ENCODE data around the gene EPS8L3. TPM values are rescaled to one million over a fixed set of nuclear protein-coding genes. Genes with fewer than 3 reads are reported as not detected.

Gene EPS8L3
- total RNA-seq, 1 donor = not detected

DNA sequence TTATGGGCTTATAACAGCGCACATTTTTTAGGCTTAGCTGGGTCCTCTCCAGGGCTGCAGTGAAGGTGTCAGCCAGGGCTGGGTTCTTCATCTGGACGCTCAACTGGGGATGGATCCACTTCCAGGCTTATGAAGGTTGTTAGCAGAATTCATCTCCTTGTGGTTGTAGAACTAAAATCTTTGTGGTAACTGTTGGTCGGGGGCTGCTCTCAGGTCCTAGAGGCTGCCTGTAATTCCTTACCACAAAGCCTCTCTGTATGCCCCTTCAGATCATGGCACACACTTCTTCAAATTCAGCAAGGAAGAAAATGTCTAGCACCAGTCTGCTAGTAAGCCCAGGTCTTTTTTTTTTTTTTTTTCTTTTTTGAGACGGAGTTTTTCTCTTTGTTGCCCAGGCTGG lies 40.9 kb upstream of the EPS8L3 start:
- H3K4me1 ChIP-seq (ENCODE audit: insufficient read depth, low read length) = peaks cover 32% of the 10 kb centered on the region
- H3K4me3 ChIP-seq (ENCODE audit: insufficient read depth, low read length) = no peak overlapping the region
- TF ChIP-seq, protein P1, sequence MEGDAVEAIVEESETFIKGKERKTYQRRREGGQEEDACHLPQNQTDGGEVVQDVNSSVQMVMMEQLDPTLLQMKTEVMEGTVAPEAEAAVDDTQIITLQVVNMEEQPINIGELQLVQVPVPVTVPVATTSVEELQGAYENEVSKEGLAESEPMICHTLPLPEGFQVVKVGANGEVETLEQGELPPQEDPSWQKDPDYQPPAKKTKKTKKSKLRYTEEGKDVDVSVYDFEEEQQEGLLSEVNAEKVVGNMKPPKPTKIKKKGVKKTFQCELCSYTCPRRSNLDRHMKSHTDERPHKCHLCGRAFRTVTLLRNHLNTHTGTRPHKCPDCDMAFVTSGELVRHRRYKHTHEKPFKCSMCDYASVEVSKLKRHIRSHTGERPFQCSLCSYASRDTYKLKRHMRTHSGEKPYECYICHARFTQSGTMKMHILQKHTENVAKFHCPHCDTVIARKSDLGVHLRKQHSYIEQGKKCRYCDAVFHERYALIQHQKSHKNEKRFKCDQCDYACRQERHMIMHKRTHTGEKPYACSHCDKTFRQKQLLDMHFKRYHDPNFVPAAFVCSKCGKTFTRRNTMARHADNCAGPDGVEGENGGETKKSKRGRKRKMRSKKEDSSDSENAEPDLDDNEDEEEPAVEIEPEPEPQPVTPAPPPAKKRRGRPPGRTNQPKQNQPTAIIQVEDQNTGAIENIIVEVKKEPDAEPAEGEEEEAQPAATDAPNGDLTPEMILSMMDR (IDR thresholded peaks at IDR 0.05; ENCODE audit: extremely low read depth, low read depth, low read length) = no peak

DNA sequence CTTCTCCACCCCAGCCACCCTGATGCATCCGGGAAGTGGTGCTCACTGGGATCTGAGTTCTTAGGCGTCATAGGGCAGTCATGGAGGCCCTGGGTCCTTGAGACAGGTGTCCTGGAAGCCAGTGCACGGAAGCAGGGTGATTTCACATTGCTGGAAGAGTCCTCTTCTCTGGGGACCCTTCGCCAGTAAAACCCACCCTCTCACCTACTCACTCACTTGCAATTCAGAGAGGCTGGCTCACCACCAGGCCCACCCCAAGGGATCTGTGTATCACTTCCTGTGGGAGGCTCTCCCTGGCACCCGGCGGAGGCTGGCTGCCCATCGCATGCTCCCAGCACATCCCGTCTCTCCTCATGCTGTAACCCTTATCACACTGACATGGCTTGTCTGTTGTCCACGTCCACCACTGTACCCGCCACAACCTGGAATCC lies 40.2 kb upstream of the EPS8L3 start:
- DNase-seq (ENCODE audit: insufficient read length, low spot score, missing footprints) = peak; percentile 92
- peaks cover 32% of the 10 kb centered on the region for H3K4me1 ChIP-seq (ENCODE audit: insufficient read depth, low read length)
- peak overlapping the region; percentile 47 for H3K27ac ChIP-seq (ENCODE audit: low read depth, low read length)

More for the DNA sequence above, 40.9 kb upstream of the EPS8L3 start:
- Histone ChIP-seq H3K4me2 (ENCODE audit: insufficient read depth, low read length) (no peak overlapping the region), H2AFZ (ENCODE audit: low read length) (no peak overlapping the region), H3K9me3 (ENCODE audit: low read depth, low read length) (no peaks in the 10 kb centered on the region), H3K36me3 (ENCODE audit: insufficient read depth, low read length) (no peaks in the 10 kb centered on the region), H3K27ac (ENCODE audit: low read depth, low read length) (no peak overlapping the region), H3K79me2 (ENCODE audit: insufficient read depth, low read length) (no peaks in the 10 kb centered on the region), H4K20me1 (ENCODE audit: insufficient read depth, low read length) (no peaks in the 10 kb centered on the region), H3K27me3 (ENCODE audit: insufficient read depth, low read length) (no peaks in the 10 kb centered on the region)
- no peak for DNase-seq (ENCODE audit: insufficient read length, low spot score, missing footprints)

DNA sequence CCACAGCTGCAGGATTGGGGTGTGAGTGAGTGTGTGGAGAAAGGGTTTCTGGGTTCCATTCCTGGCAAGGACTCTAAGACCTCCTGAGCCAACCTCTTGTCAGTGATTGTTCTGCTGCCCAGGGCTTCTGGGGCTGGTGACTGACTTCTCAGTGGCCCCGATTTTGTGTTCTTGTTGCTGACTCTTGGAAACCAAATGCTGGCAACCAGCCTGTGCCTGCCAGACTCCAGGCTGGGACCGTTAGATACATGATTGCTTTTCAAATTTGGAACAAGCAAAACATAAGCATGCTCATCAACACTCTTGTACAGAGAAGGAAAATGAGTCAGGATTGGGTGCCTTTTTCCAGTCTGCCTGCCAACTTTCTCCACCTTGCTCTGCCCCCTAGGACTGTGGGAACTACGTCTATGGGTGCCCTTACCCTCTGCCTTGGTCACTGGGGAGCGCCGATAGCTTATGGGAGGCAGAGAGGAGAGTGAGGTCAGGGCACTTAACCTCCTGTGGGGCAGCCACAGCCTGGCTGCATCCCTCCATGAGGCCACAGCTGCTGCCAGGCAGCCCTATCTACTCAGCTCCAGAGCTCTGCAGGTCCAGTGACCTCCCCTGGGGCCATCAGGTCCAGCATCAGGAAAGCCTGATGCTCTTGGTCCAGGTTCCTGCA lies 39.3 kb upstream of the EPS8L3 start:
- TF ChIP-seq, protein P1 (IDR thresholded peaks at IDR 0.05; ENCODE audit: extremely low read depth, low read depth, low read length) = no peak
- Histone ChIP-seq H2AFZ (ENCODE audit: low read length) (peak overlapping the region; percentile 31), H3K9me3 (ENCODE audit: low read depth, low read length) (no peaks in the 10 kb centered on the region), H3K4me1 (ENCODE audit: insufficient read depth, low read length) (peaks cover 28% of the 10 kb centered on the region), H3K27me3 (ENCODE audit: insufficient read depth, low read length) (no peaks in the 10 kb centered on the region), H3K36me3 (ENCODE audit: insufficient read depth, low read length) (no peaks in the 10 kb centered on the region), H3K27ac (ENCODE audit: low read depth, low read length) (peak overlapping the region; percentile 47), H3K79me2 (ENCODE audit: insufficient read depth, low read length) (no peaks in the 10 kb centered on the region), H4K20me1 (ENCODE audit: insufficient read depth, low read length) (no peaks in the 10 kb centered on the region), H3K4me3 (ENCODE audit: insufficient read depth, low read length) (no peak overlapping the region), H3K4me2 (ENCODE audit: insufficient read depth, low read length) (no peak overlapping the region)
- no peak for DNase-seq (ENCODE audit: insufficient read length, low spot score, missing footprints)

More for the DNA sequence above, 40.2 kb upstream of the EPS8L3 start:
- Histone ChIP-seq H3K79me2 (ENCODE audit: insufficient read depth, low read length) (no peaks in the 10 kb centered on the region), H4K20me1 (ENCODE audit: insufficient read depth, low read length) (no peaks in the 10 kb centered on the region), H3K27me3 (ENCODE audit: insufficient read depth, low read length) (no peaks in the 10 kb centered on the region), H3K9me3 (ENCODE audit: low read depth, low read length) (no peaks in the 10 kb centered on the region), H3K4me3 (ENCODE audit: insufficient read depth, low read length) (no peak overlapping the region), H3K36me3 (ENCODE audit: insufficient read depth, low read length) (no peaks in the 10 kb centered on the region), H2AFZ (ENCODE audit: low read length) (no peak overlapping the region), H3K4me2 (ENCODE audit: insufficient read depth, low read length) (no peak overlapping the region)
- TF ChIP-seq, protein P1 (IDR thresholded peaks at IDR 0.05; ENCODE audit: extremely low read depth, low read depth, low read length) = no peak

DNA sequence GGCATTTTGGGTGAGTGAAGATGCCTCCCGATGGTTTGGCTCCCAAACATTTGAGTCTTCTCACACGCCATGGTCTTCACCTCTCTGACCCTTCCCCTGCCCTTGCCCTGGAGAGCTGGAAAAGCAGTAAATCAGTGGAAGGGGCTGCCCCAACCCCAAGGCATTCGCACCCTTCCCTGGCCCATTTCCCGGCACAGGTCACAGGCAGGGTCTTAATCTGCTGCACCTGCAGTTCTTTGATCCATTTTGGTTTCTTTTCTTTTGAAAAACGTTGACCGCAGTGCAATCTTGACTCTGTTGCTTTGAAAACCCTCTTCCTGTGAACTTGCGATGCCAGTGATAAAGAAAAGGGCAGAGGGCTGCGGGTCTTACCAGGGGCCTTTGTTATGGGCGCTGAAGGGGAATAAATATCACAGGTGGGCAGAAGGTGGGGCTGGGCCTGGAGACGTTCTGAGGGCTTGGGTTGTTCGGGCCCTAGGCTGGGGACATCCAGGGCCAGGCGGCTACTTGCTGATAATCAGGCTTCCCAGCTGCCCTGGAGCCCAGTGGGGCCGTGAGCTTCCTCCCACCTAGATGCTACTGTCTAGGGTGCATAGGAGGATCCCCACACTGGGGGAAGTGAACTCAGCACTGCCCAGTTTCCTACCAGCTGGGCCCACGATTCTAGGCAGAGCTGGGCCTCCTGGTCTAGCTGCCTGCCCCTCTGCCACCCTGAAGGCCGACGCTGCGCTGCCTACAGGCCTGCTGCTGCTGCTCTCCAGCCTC lies 38.6 kb upstream of the EPS8L3 start:
- Histone ChIP-seq H2AFZ (ENCODE audit: low read length) (peak overlapping the region; percentile 31), H4K20me1 (ENCODE audit: insufficient read depth, low read length) (no peaks in the 10 kb centered on the region)
- TF ChIP-seq, protein P1 (IDR thresholded peaks at IDR 0.05; ENCODE audit: extremely low read depth, low read depth, low read length) = no peak

More for the DNA sequence above, 38.6 kb upstream of the EPS8L3 start:
- Histone ChIP-seq H3K4me2 (ENCODE audit: insufficient read depth, low read length) (no peak overlapping the region), H3K9me3 (ENCODE audit: low read depth, low read length) (no peaks in the 10 kb centered on the region), H3K27ac (ENCODE audit: low read depth, low read length) (peak overlapping the region; percentile 47), H3K27me3 (ENCODE audit: insufficient read depth, low read length) (no peaks in the 10 kb centered on the region), H3K4me3 (ENCODE audit: insufficient read depth, low read length) (no peak overlapping the region), H3K36me3 (ENCODE audit: insufficient read depth, low read length) (no peaks in the 10 kb centered on the region), H3K79me2 (ENCODE audit: insufficient read depth, low read length) (no peaks in the 10 kb centered on the region), H3K4me1 (ENCODE audit: insufficient read depth, low read length) (peaks cover 24% of the 10 kb centered on the region)
- no peak for DNase-seq (ENCODE audit: insufficient read length, low spot score, missing footprints)

Data from osteoblast (primary cell).